WTC11 (cell line): ENCODE results near the gene HDGF. TPM values are rescaled to one million over a fixed set of nuclear protein-coding genes. Genes with fewer than 3 reads are reported as not detected.

Experiments
- ATAC-seq: fragments of 200-7000 bp; cut with Tn5 transposase; 2 replicates; pipeline ENCODE4 v1.10.0; 2021; ENCODE audit warnings: mild to moderate bottlenecking, moderate library complexity
- CTCF ChIA-PET: fragments of 300-600 bp; sonication (Branson Sonifier 250); formaldehyde crosslinking; loops from one replicate; lab custom pipeline; 2021; ENCODE audit warnings: antibody characterized with exemption; lab: Charles Lee
- POLR2A ChIA-PET: fragments of 350-600 bp; sonication (Branson Sonifier 250); formaldehyde crosslinking; loops from one replicate; lab custom pipeline; 2021; ENCODE audit warnings: antibody characterized with exemption; lab: Charles Lee
- DNase-seq: peaks from one replicate; pipeline ENCODE4 v3.0.0; 2021; ENCODE audit warnings: low spot score
- H3K27ac Mint-ChIP-seq: 2 replicates; pipeline ENCODE4 v1.8.0; 2021; ENCODE audit warnings: mixed read lengths
- H3K27me3 Mint-ChIP-seq: 2 replicates; pipeline ENCODE4 v1.8.0; 2021; ENCODE audit warnings: low read depth, mild to moderate bottlenecking, moderate library complexity, mixed read lengths
- H3K36me3 Mint-ChIP-seq: 2 replicates; pipeline ENCODE4 v1.8.0; 2021; ENCODE audit warnings: mixed read lengths
- H3K4me1 Mint-ChIP-seq: 2 replicates; pipeline ENCODE4 v1.8.0; 2022; ENCODE audit warnings: mixed read lengths
- H3K4me3 Mint-ChIP-seq: 2 replicates; pipeline ENCODE4 v1.8.0; 2021; ENCODE audit warnings: mild to moderate bottlenecking, moderate library complexity, mixed read lengths
- H3K9me3 Mint-ChIP-seq: 2 replicates; pipeline ENCODE4 v1.8.0; 2021; ENCODE audit warnings: mixed read lengths
- AFF4 ChIP-seq: sonication (generic); formaldehyde crosslinking; IDR thresholded peaks from 2 replicates; pipeline ENCODE4 v1.8.1; 2023; ENCODE audit warnings: mild to moderate bottlenecking, missing genetic modification reagents, borderline replicate concordance
- ARID4B ChIP-seq: sonication (generic); formaldehyde crosslinking; IDR thresholded peaks from 2 replicates; pipeline ENCODE4 v1.8.0; 2023; ENCODE audit warnings: missing genetic modification reagents, mild to moderate bottlenecking, borderline replicate concordance
- ATF3 ChIP-seq: sonication (generic); formaldehyde crosslinking; conservative IDR thresholded peaks from 2 replicates; pipeline ENCODE4 v1.8.1; 2022; ENCODE audit warnings: mild to moderate bottlenecking, missing genetic modification reagents
- E2F4 ChIP-seq: sonication (generic); formaldehyde crosslinking; IDR thresholded peaks from 2 replicates; pipeline ENCODE4 v1.8.1; 2022; ENCODE audit warnings: low read depth, mild to moderate bottlenecking, moderate library complexity, missing genetic modification reagents, borderline replicate concordance
- ETV6 ChIP-seq: sonication (generic); formaldehyde crosslinking; IDR thresholded peaks from 2 replicates; pipeline ENCODE4 v1.8.1; 2022; ENCODE audit warnings: mild to moderate bottlenecking, missing genetic modification reagents
- FOXJ3 ChIP-seq: sonication (generic); formaldehyde crosslinking; IDR thresholded peaks from 2 replicates; pipeline ENCODE4 v1.9.0; 2021; ENCODE audit warnings: missing genetic modification reagents, mild to moderate bottlenecking, borderline replicate concordance
- FOXP4 ChIP-seq: sonication (generic); formaldehyde crosslinking; IDR thresholded peaks from 2 replicates; pipeline ENCODE4 v1.8.0; 2022; ENCODE audit warnings: mild to moderate bottlenecking, missing genetic modification reagents
- GABPB1 ChIP-seq: sonication (generic); formaldehyde crosslinking; IDR thresholded peaks from 2 replicates; pipeline ENCODE4 v1.8.1; 2023; ENCODE audit warnings: mild to moderate bottlenecking, missing genetic modification reagents
- GRHL2 ChIP-seq: fragments of 250-450 bp; sonication (Bioruptor Pico); IDR thresholded peaks from 2 replicates; pipeline ENCODE4 v1.8.0; 2022; ENCODE audit warnings: mild to moderate bottlenecking, moderate library complexity; ENCODE audit not compliant: insufficient replicate concordance, severe bottlenecking
- MXD4 ChIP-seq: fragments of 250-450 bp; sonication (Bioruptor Pico); IDR thresholded peaks from 2 replicates; pipeline ENCODE4 v1.8.0; 2021; ENCODE audit warnings: mild to moderate bottlenecking, moderate library complexity, borderline replicate concordance
- NFE2L1 ChIP-seq: sonication (generic); formaldehyde crosslinking; IDR thresholded peaks from 2 replicates; pipeline ENCODE4 v1.8.1; 2023; ENCODE audit warnings: missing genetic modification reagents
- SMAD3 ChIP-seq: sonication (generic); formaldehyde crosslinking; IDR thresholded peaks from 2 replicates; pipeline ENCODE4 v1.8.0; 2022; ENCODE audit warnings: missing genetic modification reagents, mild to moderate bottlenecking, borderline replicate concordance
- ZBTB43 ChIP-seq: sonication (generic); formaldehyde crosslinking; IDR thresholded peaks from 2 replicates; pipeline ENCODE4 v1.8.1; 2023; ENCODE audit warnings: mild to moderate bottlenecking, missing genetic modification reagents
- ZNF317 ChIP-seq: sonication (generic); formaldehyde crosslinking; IDR thresholded peaks from 2 replicates; pipeline ENCODE4 v1.8.1; 2023; ENCODE audit warnings: low read depth, mild to moderate bottlenecking, moderate library complexity, missing genetic modification reagents, borderline replicate concordance
- ZNF425 ChIP-seq: fragments of 250-450 bp; sonication (Bioruptor Pico); conservative IDR thresholded peaks from 2 replicates; pipeline ENCODE4 v1.9.0; 2021; ENCODE audit warnings: mild to moderate bottlenecking
- total RNA-seq: library from RNA; stranded (reverse); gene quantifications from 3 replicates; pipeline ENCODE4 v1.2.3, GENCODE V29; 2021

Gene HDGF
- total RNA-seq, 1 experiment from 2014 or later: 339 TPM

GRCh38 chr1:156743367-156744302 lies 7.8 kb downstream of the HDGF start:
- Mint-ChIP-seq H3K27ac (peak overlapping the region; percentile 87; the same call in 1 of the 2 replicates), H3K4me3 (no peak overlapping the region)
- no peak for DNase-seq
- TF ChIP-seq E2F4 (CRISPR knock-in tag): no peak
- no peak for TF ChIP-seq NFE2L1
- TF ChIP-seq FOXJ3 (CRISPR knock-in tag): no peak
- TF ChIP-seq ZNF317 (CRISPR knock-in tag): no peak
- TF ChIP-seq GRHL2: no peak
- no peak for TF ChIP-seq ETV6 (CRISPR knock-in tag)
- TF ChIP-seq AFF4 (CRISPR knock-in tag): no peak
- TF ChIP-seq, all 79 proteins: peak for 0
- ATAC-seq: no peak
- Mint-ChIP-seq H3K36me3 (peaks cover 25% of the 10 kb centered on the region), H3K9me3 (no peaks in the 10 kb centered on the region), H3K4me1 (peaks cover 46% of the 10 kb centered on the region), H3K27me3 (no peaks in the 10 kb centered on the region; the same call in 1 of the 2 replicates)
- POLR2A ChIA-PET: no interaction called here
- CTCF ChIA-PET: interaction anchor here (0.6 to 4.8 kb wide), 5 partner anchors 18 to 117 kb away, joined by 3 to 25 read pairs (median 3); no protein-coding TSS in a partner anchor

- ATAC-seq: no peak
- ChIA-PET CTCF (no interaction called here), POLR2A (no interaction called here)
- peaks cover 38% of the 10 kb centered on the region for H3K4me1 Mint-ChIP-seq
- no peaks in the 10 kb centered on the region; the same call in 1 of the 2 replicates for H3K27me3 Mint-ChIP-seq
- H3K27ac Mint-ChIP-seq: no peak overlapping the region; the same call in 1 of the 2 replicates
- no peak for DNase-seq
- H3K9me3 Mint-ChIP-seq: no peaks in the 10 kb centered on the region
- peaks cover 25% of the 10 kb centered on the region for H3K36me3 Mint-ChIP-seq
- no peak overlapping the region for H3K4me3 Mint-ChIP-seq
- TF ChIP-seq MXD4 (CRISPR knock-in tag): no peak
- no peak for TF ChIP-seq FOXP4 (CRISPR knock-in tag)
- no peak for TF ChIP-seq GABPB1 (CRISPR knock-in tag)
- TF ChIP-seq ZBTB43 (CRISPR knock-in tag): no peak
- TF ChIP-seq ETV6 (CRISPR knock-in tag): no peak
- no peak for TF ChIP-seq ARID4B (CRISPR knock-in tag)
- no peak for TF ChIP-seq ATF3 (CRISPR knock-in tag)
- TF ChIP-seq ZNF425: no peak
- no peak for TF ChIP-seq SMAD3 (CRISPR knock-in tag)
Measured at GRCh38 chr1:156742801-156743200, 8.7 kb downstream of the HDGF start.
